NCI-H524 (cell line): ENCODE measurements around the gene AKR1C2.
"Not testable (repeated sequence)": the region's sequence is repeated elsewhere in the genome, so short reads cannot be mapped to it uniquely, and the experiment has no call there.

Experiments
- DNase-seq, 2 experiments: peaks; one replicate each; lab custom pipeline; 2025; lab: John Stamatoyannopoulos, UW

AKR1C2 gene

GRCh38 chr10:4988000-4988641 lies 15.5 kb downstream of the AKR1C2 start:
- DNase-seq: not testable (repeated sequence)

- peak in 1 of 2 experiments; percentile 40 for DNase-seq
Measured at GRCh38 chr10:4984971-4985594, 18.6 kb downstream of the AKR1C2 start.

- no peak for DNase-seq
Measured at GRCh38 chr10:4984223-4984622, 19.4 kb downstream of the AKR1C2 start.

GRCh38 chr10:4983615-4984216 lies 19.9 kb downstream of the AKR1C2 start:
- no peak for DNase-seq

- no peak for DNase-seq
Measured at GRCh38 chr10:4982764-4983226, 20.9 kb downstream of the AKR1C2 start.

- DNase-seq: peak in 1 of 2 experiments; percentile 53
Measured at GRCh38 chr10:4981722-4982471, 21.8 kb downstream of the AKR1C2 start.

- DNase-seq: no peak
Measured at GRCh38 chr10:4980793-4981192, 22.9 kb downstream of the AKR1C2 start.

GRCh38 chr10:4978870-4979269 lies 24.8 kb downstream of the AKR1C2 start:
- no peak for DNase-seq

- no peak for DNase-seq
Measured at GRCh38 chr10:4977025-4977424, 26.6 kb downstream of the AKR1C2 start.

GRCh38 chr10:4974400-4974799 lies 29.3 kb downstream of the AKR1C2 start:
- DNase-seq: not testable (repeated sequence)

- not testable (repeated sequence) for DNase-seq
Measured at GRCh38 chr10:4973294-4973693, 30.4 kb downstream of the AKR1C2 start.

GRCh38 chr10:4972369-4973142 lies 31.1 kb downstream of the AKR1C2 start:
- DNase-seq: not testable (repeated sequence)

GRCh38 chr10:4970362-4970761 lies 33.3 kb downstream of the AKR1C2 start:
- DNase-seq: not testable (repeated sequence)

- DNase-seq: not testable (repeated sequence)
Measured at GRCh38 chr10:4969289-4969688, 34.4 kb downstream of the AKR1C2 start.

GRCh38 chr10:4967189-4967588 lies 36.5 kb downstream of the AKR1C2 start:
- not testable (repeated sequence) for DNase-seq

GRCh38 chr10:4965763-4966162 lies 37.9 kb downstream of the AKR1C2 start:
- DNase-seq: not testable (repeated sequence)

- DNase-seq: not testable (repeated sequence)
Measured at GRCh38 chr10:4963815-4964154, 39.9 kb downstream of the AKR1C2 start.

GRCh38 chr10:4962876-4963814 lies 40.5 kb downstream of the AKR1C2 start, which contains the start of gene AKR1C1:
AKR1C1 (plus strand) TSS chr10:4963415; CDS start chr10:4963445, 30 bp downstream.
- DNase-seq: not testable (repeated sequence)

GRCh38 chr10:4962308-4962707 lies 41.3 kb downstream of the AKR1C2 start:
- not testable (repeated sequence) for DNase-seq

- DNase-seq: not testable (repeated sequence)
Measured at GRCh38 chr10:4961558-4961957, 42.1 kb downstream of the AKR1C2 start.
